CD14-positive monocyte (primary cell): ENCODE measurements around the gene HPS1. TPM values are rescaled to one million over a fixed set of nuclear protein-coding genes. Genes with fewer than 3 reads are reported as not detected.

Source experiments
- DNase-seq, 3 donors: peaks; one replicate each; pipeline ENCODE4 v3.0.0-alpha.2; 2011 to 2022
- H2AFZ ChIP-seq: 2 replicates; pipeline ENCODE4 v1.6.0; 2012; ENCODE audit warnings: mild to moderate bottlenecking, low read depth, low read length, inconsistent platforms; ENCODE audit not compliant: insufficient read depth, poor library complexity, severe bottlenecking
- H3K27ac ChIP-seq, 2 donors: 1 replicate in 1 of 2; 2 replicates in 1 of 2; pipeline ENCODE4 v1.5.1; 2012 to 2013; ENCODE audit warnings: low read length in 2 of 2, control low read depth in 1 of 2, inconsistent platforms in 1 of 2, low read depth in 1 of 2, mild to moderate bottlenecking in 1 of 2
- H3K27me3 ChIP-seq, 2 donors: one replicate each; pipeline versions ENCODE4 v1.6.0 to v1.6.1; 2011 to 2013; ENCODE audit warnings: low read length in 2 of 2; ENCODE audit not compliant: control insufficient read depth in 2 of 2, insufficient read depth in 2 of 2
- H3K36me3 ChIP-seq, 2 donors: replicated peaks in 1 of 2; 1 replicate in 1 of 2; 2 replicates in 1 of 2; pipeline versions ENCODE4 v1.5.1 to v1.6.1; 2012 to 2013; ENCODE audit warnings: low read length in 2 of 2, control low read depth in 1 of 2, inconsistent platforms in 1 of 2, mild to moderate bottlenecking in 1 of 2; ENCODE audit not compliant: insufficient read depth in 2 of 2, control insufficient read depth in 1 of 2
- H3K4me1 ChIP-seq, 2 donors: 1 replicate in 1 of 2; 2 replicates in 1 of 2; pipeline versions ENCODE4 v1.5.1 to v1.6.1; 2012 to 2013; ENCODE audit warnings: low read length in 2 of 2, control low read depth in 1 of 2, inconsistent platforms in 1 of 2, mild to moderate bottlenecking in 1 of 2, moderate library complexity in 1 of 2; ENCODE audit not compliant: insufficient read depth in 2 of 2, control insufficient read depth in 1 of 2
- H3K4me2 ChIP-seq: replicated peaks from 2 replicates; pipeline ENCODE3; 2012; ENCODE audit warnings: low read length, moderate library complexity, mild to moderate bottlenecking; ENCODE audit not compliant: poor library complexity, severe bottlenecking; ENCODE audit errors: extremely low read depth
- H3K4me3 ChIP-seq, 3 experiments: fragments of 200-600 bp in 1 of 3; sonication (generic) in 1 of 3; replicated peaks in 1 of 3; 1 replicate in 2 of 3; 2 replicates in 1 of 3; pipeline ENCODE4 v1.5.1; 2011 to 2013; ENCODE audit warnings: low read length in 3 of 3, mild to moderate bottlenecking in 3 of 3, control low read depth in 2 of 3, low read depth in 2 of 3, inconsistent platforms in 1 of 3, moderate library complexity in 1 of 3
- H3K79me2 ChIP-seq: 2 replicates; pipeline ENCODE4 v1.6.0; 2012; ENCODE audit warnings: mild to moderate bottlenecking, control low read depth, inconsistent platforms, low read length, moderate library complexity; ENCODE audit not compliant: insufficient read depth
- H3K9ac ChIP-seq: 2 replicates; pipeline ENCODE4 v1.6.0; 2017; ENCODE audit warnings: low read length, mild to moderate bottlenecking; ENCODE audit not compliant: insufficient read depth, poor library complexity, severe bottlenecking
- H3K9me3 ChIP-seq, 2 donors: replicated peaks in 1 of 2; 1 replicate in 1 of 2; 2 replicates in 1 of 2; pipeline versions ENCODE4 v1.5.1 to v1.6.1; 2012 to 2013; ENCODE audit warnings: low read length in 2 of 2, control low read depth in 1 of 2; ENCODE audit not compliant: control insufficient read depth in 1 of 2, insufficient read depth in 1 of 2
- H4K20me1 ChIP-seq: 2 replicates; pipeline ENCODE4 v1.6.0; 2012; ENCODE audit warnings: mild to moderate bottlenecking, low read length, control low read depth, moderate library complexity; ENCODE audit not compliant: insufficient read depth
- H3K27ac Mint-ChIP-seq, 7 donors: one replicate each; pipeline ENCODE4 v1.8.0; 2020; ENCODE audit warnings: mild to moderate bottlenecking in 7 of 7, mixed read lengths in 7 of 7, moderate library complexity in 6 of 7, inconsistent platforms in 2 of 7
- H3K27me3 Mint-ChIP-seq, 3 donors: one replicate each; pipeline ENCODE4 v1.8.0; 2021 to 2022; ENCODE audit warnings: low read depth in 3 of 3, mild to moderate bottlenecking in 3 of 3, mixed read lengths in 3 of 3, moderate library complexity in 3 of 3, inconsistent platforms in 1 of 3
- H3K36me3 Mint-ChIP-seq, 2 donors: one replicate each; pipeline ENCODE4 v1.8.0; 2020; ENCODE audit warnings: mixed read lengths in 2 of 2, inconsistent platforms in 1 of 2, mild to moderate bottlenecking in 1 of 2
- H3K4me1 Mint-ChIP-seq: one replicate; pipeline ENCODE4 v1.8.0; 2020; ENCODE audit warnings: mild to moderate bottlenecking, mixed read lengths
- H3K4me3 Mint-ChIP-seq, 2 donors: one replicate each; pipeline ENCODE4 v1.8.0; 2020; ENCODE audit warnings: mild to moderate bottlenecking in 2 of 2, mixed read lengths in 2 of 2, moderate library complexity in 1 of 2
- H3K9me3 Mint-ChIP-seq, 7 donors: one replicate each; pipeline ENCODE4 v1.8.0; 2020 to 2022; ENCODE audit warnings: mixed read lengths in 7 of 7, mild to moderate bottlenecking in 6 of 7, moderate library complexity in 6 of 7, inconsistent platforms in 2 of 7
- CTCF ChIP-seq: fragments of 200-600 bp; IDR thresholded peaks from one replicate; pipeline ENCODE4 v1.8.0; 2022; ENCODE audit warnings: antibody characterized with exemption, mild to moderate bottlenecking
- WGBS: methylation state at CpG from one replicate; pipeline ENCODE4 v1.1.5; 2013; ENCODE audit warnings: missing lambda C conversion rate; ENCODE audit not compliant: insufficient coverage; 5-methylcytosine and 5-hydroxymethylcytosine counted together
- intact Hi-C, 2 donors: fragments of 100-400 bp; cut with micrococcal nuclease; formaldehyde crosslinking; loops; one replicate each; pipeline versions ENCODE4 v1.15.0 to v1.15.1; 2023
- polyA plus RNA-seq, 3 donors: library from polyadenylated mRNA; depleted of rRNA in 1 of 3; unstranded in 2 of 3; stranded (reverse) in 1 of 3; fragments of 300-500 nt in 2 of 3; fragments of >200 nt in 1 of 3; fragmentation: Illumina TruSeq in 2 of 3; gene quantifications; 1 replicate in 2 of 3; 2 replicates in 1 of 3; pipeline ENCODE4 v1.2.3, GENCODE V29; 2012 to 2021

Gene HPS1
- polyA plus RNA-seq, 3 donors: 73.0 to 135 (median 85.2) TPM

- intact Hi-C loops: no loop called here
- H3K9ac ChIP-seq: no peak overlapping the region
- WGBS: 95% methylated on average over 4 of the region's 8 CpGs
- peaks cover 75 to 94% of the 10 kb centered on the region in 2 donors for H3K36me3 Mint-ChIP-seq
- H3K4me1 ChIP-seq: no peaks in the 10 kb centered on the region
- H3K27me3 ChIP-seq: no peaks in the 10 kb centered on the region
- no peak overlapping the region for H2AFZ ChIP-seq
- peaks cover 91 to 96% of the 10 kb centered on the region in 2 donors for H3K36me3 ChIP-seq
- H3K9me3 Mint-ChIP-seq: peaks cover 0 to 11% (median 3%) of the 10 kb centered on the region in 7 donors
- H3K27me3 Mint-ChIP-seq: no peaks in the 10 kb centered on the region
- H3K4me3 Mint-ChIP-seq: no peak overlapping the region
- no peaks in the 10 kb centered on the region for H3K79me2 ChIP-seq
- H4K20me1 ChIP-seq: peaks cover 15% of the 10 kb centered on the region
- DNase-seq: no peak
- H3K9me3 ChIP-seq: peaks cover 0 to 6% of the 10 kb centered on the region in 2 donors
- TF ChIP-seq CTCF: no peak
- H3K4me1 Mint-ChIP-seq: peaks cover 2% of the 10 kb centered on the region
- no peak overlapping the region for H3K4me2 ChIP-seq
- no peak overlapping the region for H3K27ac ChIP-seq
- H3K4me3 ChIP-seq: no peak overlapping the region
- peak overlapping the region in 1 of 7 donors; percentile 32 for H3K27ac Mint-ChIP-seq
Measured at GRCh38 chr10:98430427-98430826, 16.3 kb downstream of the HPS1 start.

- H3K27ac ChIP-seq: no peak overlapping the region
- H3K27ac Mint-ChIP-seq: no peak overlapping the region
- intact Hi-C loops: no loop called here
- no peak overlapping the region for H2AFZ ChIP-seq
- H3K79me2 ChIP-seq: no peaks in the 10 kb centered on the region
- H3K9ac ChIP-seq: no peak overlapping the region
- peaks cover 0 to 6% of the 10 kb centered on the region in 2 donors for H3K9me3 ChIP-seq
- no peak overlapping the region for H3K4me3 ChIP-seq
- no peak for DNase-seq
- H3K36me3 ChIP-seq: peaks cover 91 to 96% of the 10 kb centered on the region in 2 donors
- H3K27me3 ChIP-seq: no peaks in the 10 kb centered on the region
- H3K36me3 Mint-ChIP-seq: peaks cover 72 to 94% of the 10 kb centered on the region in 2 donors
- no peaks in the 10 kb centered on the region for H3K4me1 ChIP-seq
- no peak for TF ChIP-seq CTCF
- peaks cover 2% of the 10 kb centered on the region for H3K4me1 Mint-ChIP-seq
- H3K4me3 Mint-ChIP-seq: no peak overlapping the region
- H4K20me1 ChIP-seq: peaks cover 15% of the 10 kb centered on the region
- 99% methylated on average over 17 of the region's 22 CpGs for WGBS
- H3K9me3 Mint-ChIP-seq: peaks cover 0 to 8% (median 1%) of the 10 kb centered on the region in 7 donors
- no peak overlapping the region for H3K4me2 ChIP-seq
- H3K27me3 Mint-ChIP-seq: no peaks in the 10 kb centered on the region
Measured at GRCh38 chr10:98429320-98430072, 17.2 kb downstream of the HPS1 start.
